Activated CD8-positive, alpha-beta T cell treated with anti-CD3 and anti-CD28 coated beads for 36 hours (primary cell): ENCODE data around the gene DDX17. TPM values are rescaled to one million over a fixed set of nuclear protein-coding genes. Genes with fewer than 3 reads are reported as not detected.

Experiments
- ATAC-seq: fragments of 200-7000 bp; cut with Tn5 transposase; one replicate; pipeline ENCODE4 v1.10.0; 2021; ENCODE audit warnings: mild to moderate bottlenecking, moderate library complexity
- CTCF ChIA-PET: fragments of 350-600 bp; sonication (Branson Sonifier 250); formaldehyde crosslinking; loops from one replicate; lab custom pipeline; 2021; ENCODE audit warnings: antibody characterized with exemption; lab: Charles Lee
- POLR2A ChIA-PET: fragments of 350-600 bp; sonication (Branson Sonifier 250); formaldehyde crosslinking; loops from one replicate; lab custom pipeline; 2021; ENCODE audit warnings: antibody characterized with exemption; lab: Charles Lee
- DNase-seq: peaks from one replicate; pipeline ENCODE4 v3.0.0-alpha.2; 2020
- H3K27ac Mint-ChIP-seq: one replicate; pipeline ENCODE4 v1.8.0; 2021; ENCODE audit warnings: mild to moderate bottlenecking, mixed read lengths
- H3K27me3 Mint-ChIP-seq: one replicate; pipeline ENCODE4 v1.8.0; 2021; ENCODE audit warnings: mixed read lengths
- H3K36me3 Mint-ChIP-seq: one replicate; pipeline ENCODE4 v1.8.0; 2021; ENCODE audit warnings: low read depth, mixed read lengths
- H3K4me1 Mint-ChIP-seq: one replicate; pipeline ENCODE4 v1.8.0; 2021; ENCODE audit warnings: low read depth, mixed read lengths
- H3K4me3 Mint-ChIP-seq: one replicate; pipeline ENCODE4 v1.8.0; 2021; ENCODE audit warnings: mild to moderate bottlenecking, moderate library complexity, mixed read lengths
- H3K9me3 Mint-ChIP-seq: one replicate; pipeline ENCODE4 v1.8.0; 2021; ENCODE audit warnings: mixed read lengths
- CTCF ChIP-seq: fragments of 200-600 bp; IDR thresholded peaks from one replicate; pipeline ENCODE4 v1.8.0; 2022; ENCODE audit warnings: antibody characterized with exemption, mild to moderate bottlenecking
- intact Hi-C: fragments of 100-400 bp; cut with micrococcal nuclease; formaldehyde crosslinking; loops from one replicate; pipeline ENCODE4 v1.10.0; 2022
- total RNA-seq, 2 experiments: library from RNA; stranded (reverse); gene quantifications; one replicate each; pipeline ENCODE4 v1.2.3, GENCODE V29; 2021

The DDX17 gene
- total RNA-seq, 2 experiments from 2014 or later = 320 to 334 TPM

GRCh38 chr22:38531251-38531938, 25.3 kb upstream of the DDX17 start:
- POLR2A ChIA-PET = interaction anchor here (0.6 to 1.1 kb wide), 2 partner anchors 21 to 84 kb away, joined by 3 read pairs; no protein-coding TSS in a partner anchor
- peak overlapping the region; percentile 61 for H3K4me3 Mint-ChIP-seq
- H3K27me3 Mint-ChIP-seq = no peaks in the 10 kb centered on the region
- no peaks in the 10 kb centered on the region for H3K9me3 Mint-ChIP-seq
- H3K4me1 Mint-ChIP-seq = peaks cover 14% of the 10 kb centered on the region
- ATAC-seq = peak; percentile 47
- peaks cover under 1% of the 10 kb centered on the region for H3K36me3 Mint-ChIP-seq
- intact Hi-C loops = no loop called here
- DNase-seq = no peak
- CTCF ChIA-PET = no interaction called here
- no peak for TF ChIP-seq CTCF
- peak overlapping the region; percentile 96 for H3K27ac Mint-ChIP-seq

- H3K4me1 Mint-ChIP-seq = no peaks in the 10 kb centered on the region
- ChIA-PET CTCF (interaction anchor here (1.1 to 1.2 kb wide), 2 partner anchors 14 to 30 kb away, joined by 3 read pairs; no protein-coding TSS in a partner anchor), POLR2A (interaction anchor here (0.6 kb wide), 1 partner anchor 27 kb away, joined by 3 read pairs; no protein-coding TSS in a partner anchor)
- DNase-seq (no peak), ATAC-seq (no peak)
- intact Hi-C loops = no loop called here
- no peak for TF ChIP-seq CTCF
- no peaks in the 10 kb centered on the region for H3K36me3 Mint-ChIP-seq
- H3K4me3 Mint-ChIP-seq = no peak overlapping the region
- no peaks in the 10 kb centered on the region for H3K9me3 Mint-ChIP-seq
- peaks cover 1% of the 10 kb centered on the region for H3K27me3 Mint-ChIP-seq
- H3K27ac Mint-ChIP-seq = no peak overlapping the region
Measured at GRCh38 chr22:38524429-38524828, 18.3 kb upstream of the DDX17 start.

DNA sequence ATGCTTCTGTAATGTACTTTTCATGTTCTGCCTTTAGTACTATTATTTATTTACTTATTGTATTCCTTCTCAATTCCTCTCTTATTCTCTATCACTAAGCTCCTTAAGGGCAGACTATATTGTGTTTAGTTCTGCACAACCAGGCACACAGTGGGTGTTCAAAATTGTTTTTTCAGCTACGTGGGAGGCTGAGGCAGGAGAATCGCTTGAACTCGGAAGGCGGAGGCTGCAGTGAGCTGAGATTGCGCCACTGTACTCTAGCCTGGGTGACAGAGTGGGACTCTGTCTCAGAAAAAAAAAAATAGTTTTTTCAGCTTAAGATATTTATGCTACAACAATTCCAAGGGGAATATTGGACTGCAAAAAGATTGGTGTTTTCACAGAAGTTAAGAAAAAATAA, 17.4 kb upstream of the DDX17 start:
- ChIA-PET CTCF (interaction anchor here (1.1 to 1.7 kb wide), 4 partner anchors 11 to 45 kb away, joined by 3 to 8 read pairs (median 3); no protein-coding TSS in a partner anchor), POLR2A (interaction anchor here (1.3 kb wide), 1 partner anchor 16 kb away, joined by 3 read pairs; no protein-coding TSS in a partner anchor)
- Mint-ChIP-seq H3K4me1 (no peaks in the 10 kb centered on the region), H3K27me3 (peaks cover 1% of the 10 kb centered on the region), H3K36me3 (no peaks in the 10 kb centered on the region), H3K9me3 (no peaks in the 10 kb centered on the region), H3K4me3 (no peak overlapping the region), H3K27ac (no peak overlapping the region)
- ATAC-seq (no peak), DNase-seq (no peak)
- intact Hi-C loops = no loop called here
- TF ChIP-seq CTCF = no peak

GRCh38 chr22:38523029-38523428, 16.9 kb upstream of the DDX17 start:
- ChIA-PET CTCF (interaction anchor here (1.1 to 1.7 kb wide), 3 partner anchors 11 to 45 kb away, joined by 3 to 8 read pairs (median 3); no protein-coding TSS in a partner anchor), POLR2A (interaction anchor here (1.3 kb wide), 1 partner anchor 16 kb away, joined by 3 read pairs; no protein-coding TSS in a partner anchor)
- no peaks in the 10 kb centered on the region for H3K4me1 Mint-ChIP-seq
- no peaks in the 10 kb centered on the region for H3K9me3 Mint-ChIP-seq
- ATAC-seq = no peak
- intact Hi-C loops = no loop called here
- H3K27me3 Mint-ChIP-seq = peaks cover 1% of the 10 kb centered on the region
- H3K4me3 Mint-ChIP-seq = no peak overlapping the region
- no peak for TF ChIP-seq CTCF
- no peak overlapping the region for H3K27ac Mint-ChIP-seq
- no peak for DNase-seq
- H3K36me3 Mint-ChIP-seq = no peaks in the 10 kb centered on the region
